Esophagus squamous epithelium (tissue), 5 donors: Measurements from ENCODE around the gene MBNL1. TPM values are rescaled to one million over a fixed set of nuclear protein-coding genes. Genes with fewer than 3 reads are reported as not detected.

Experiments used
- DNase-seq: peaks from one replicate; lab custom pipeline; 2025; lab: John Stamatoyannopoulos, UW
- H3K27ac ChIP-seq, 4 donors: fragments of 200-600 bp; sonication (generic); one replicate each; pipeline ENCODE4 v1.5.1; 2016 to 2019; ENCODE audit warnings: mild to moderate bottlenecking in 1 of 4
- H3K27me3 ChIP-seq, 4 donors: fragments of 200-600 bp; sonication (generic); 1 replicate in 3 of 4; 2 replicates in 1 of 4; pipeline versions ENCODE4 v1.5.1 to v1.6.0; 2017 to 2021; ENCODE audit warnings: antibody characterized with exemption in 1 of 4
- H3K36me3 ChIP-seq, 3 donors: fragments of 200-600 bp; sonication (generic); one replicate each; pipeline ENCODE4 v1.5.1; 2016 to 2019
- H3K4me1 ChIP-seq, 3 donors: fragments of 200-600 bp; sonication (generic); one replicate each; pipeline ENCODE4 v1.5.1; 2017 to 2019
- H3K4me3 ChIP-seq, 4 donors: fragments of 200-600 bp; sonication (generic); 1 replicate in 3 of 4; 2 replicates in 1 of 4; pipeline ENCODE4 v1.5.1; 2016 to 2019; ENCODE audit warnings: mild to moderate bottlenecking in 2 of 4, moderate library complexity in 1 of 4
- H3K9me3 ChIP-seq, 3 donors: fragments of 200-600 bp; sonication (generic); one replicate each; pipeline ENCODE4 v1.5.1; 2016 to 2019
- CTCF ChIP-seq, 6 experiments: fragments of 450-650 bp in 4 of 6; fragments of 200-600 bp in 2 of 6; sonication (generic) in 2 of 6; IDR thresholded peaks; one replicate each; pipeline ENCODE4 v1.5.1; 2016 to 2019; ENCODE audit warnings: antibody characterized with exemption in 6 of 6, mild to moderate bottlenecking in 4 of 6, moderate library complexity in 4 of 6
- POLR2A ChIP-seq, 4 donors: fragments of 450-650 bp; IDR thresholded peaks; one replicate each; pipeline ENCODE4 v1.6.1; 2017; ENCODE audit warnings: antibody characterized with exemption in 4 of 4, mild to moderate bottlenecking in 4 of 4, moderate library complexity in 3 of 4
- WGBS, 2 donors: methylation state at CpG; one replicate each; pipeline ENCODE4 v1.1.5; 2018; 5-methylcytosine and 5-hydroxymethylcytosine counted together
- intact Hi-C: fragments of 100-400 bp; cut with DNase I; formaldehyde crosslinking; loops from one replicate; pipeline ENCODE4 v1.15.0; 2022
- total RNA-seq, 4 donors: library from RNA; depleted of rRNA; stranded (reverse); fragments of >200 nt; gene quantifications; one replicate each; pipeline ENCODE4 v1.1.0, GENCODE V29; 2016
- donor health status: DM: yes; HTN: yes; CAD: no.

MBNL1 gene
- 100 to 1,000 TPM in 3 of 4 donors, 10 to 100 TPM in 1; 94.0 to 318 (median 161) TPM for total RNA-seq

GRCh38 chr3:152268555-152269055 is at the start of gene MBNL1:
MBNL1 (plus strand) TSS chr3:152268929; CDS start chr3:152300194, 31,265 bp downstream.
- no peaks in the 10 kb centered on the region for H3K9me3 ChIP-seq
- peak; percentile 56 for DNase-seq
- no peaks in the 10 kb centered on the region for H3K27me3 ChIP-seq
- peak within 1 kb of the TSS; percentile 63 to 95 (median 80) for H3K4me3 ChIP-seq
- intact Hi-C loops, result no loop called here
- peaks cover 23 to 75% (median 27%) of the 10 kb centered on the region in 3 donors for H3K4me1 ChIP-seq
- H3K27ac ChIP-seq, result peak within 1 kb of the TSS; percentile 94 to 100 (median 99)
- no peaks in the 10 kb centered on the region for H3K36me3 ChIP-seq
- TF ChIP-seq POLR2A (IDR thresholded peaks at IDR 0.05) (peak in 3 of 4 donors; percentile 21 to 62 (median 59)), CTCF (IDR thresholded peaks at IDR 0.05) (peak in 1 of 6 experiments; percentile 5)
- WGBS, 2 donors, result 0 to 2% methylated on average over 4 to 9 of the region's 50 CpGs

GRCh38 chr3:152219216-152219615 is 49.5 kb upstream of the MBNL1 start:
- Histone ChIP-seq H3K4me3 (no peak overlapping the region), H3K4me1 (peaks cover 7 to 18% (median 7%) of the 10 kb centered on the region in 3 donors), H3K27me3 (no peaks in the 10 kb centered on the region), H3K9me3 (no peaks in the 10 kb centered on the region), H3K27ac (peak overlapping the region in 1 of 4 donors; percentile 33), H3K36me3 (no peaks in the 10 kb centered on the region)
- WGBS, 2 donors, result 64 to 66% methylated on average over 3 of the region's 3 CpGs
- no peak for DNase-seq
- no peak for TF ChIP-seq CTCF (IDR thresholded peaks at IDR 0.05)
- TF ChIP-seq POLR2A (IDR thresholded peaks at IDR 0.05), result no peak
- intact Hi-C loops, result no loop called here

GRCh38 chr3:152219769-152220255 is 48.9 kb upstream of the MBNL1 start:
- peaks cover 7 to 18% (median 7%) of the 10 kb centered on the region in 3 donors for H3K4me1 ChIP-seq
- peak overlapping the region in 1 of 4 donors; percentile 33 for H3K27ac ChIP-seq
- no peak for DNase-seq
- H3K4me3 ChIP-seq, result no peak overlapping the region
- intact Hi-C loops, result no loop called here
- H3K36me3 ChIP-seq, result no peaks in the 10 kb centered on the region
- WGBS, 2 donors, result 85 to 88% methylated on average over 2 of the region's 2 CpGs
- H3K9me3 ChIP-seq, result no peaks in the 10 kb centered on the region
- no peaks in the 10 kb centered on the region for H3K27me3 ChIP-seq
- TF ChIP-seq POLR2A (IDR thresholded peaks at IDR 0.05), result no peak
- no peak for TF ChIP-seq CTCF (IDR thresholded peaks at IDR 0.05)

GRCh38 chr3:152222327-152222726 is 46.4 kb upstream of the MBNL1 start:
- 3 to 10% methylated on average over 2 of the region's 2 CpGs for WGBS, 2 donors
- H3K4me1 ChIP-seq, result peaks cover 7 to 18% (median 7%) of the 10 kb centered on the region in 3 donors
- no peaks in the 10 kb centered on the region for H3K27me3 ChIP-seq
- H3K4me3 ChIP-seq, result no peak overlapping the region
- intact Hi-C loops, result no loop called here
- peak overlapping the region in 3 of 4 donors; percentile 11 to 68 (median 49) for H3K27ac ChIP-seq
- no peak for DNase-seq
- H3K9me3 ChIP-seq, result no peaks in the 10 kb centered on the region
- H3K36me3 ChIP-seq, result no peaks in the 10 kb centered on the region
- no peak for TF ChIP-seq CTCF (IDR thresholded peaks at IDR 0.05)
- TF ChIP-seq POLR2A (IDR thresholded peaks at IDR 0.05), result no peak

- no peaks in the 10 kb centered on the region for H3K9me3 ChIP-seq
- H3K4me3 ChIP-seq, result no peak overlapping the region
- 55 to 65% methylated on average over 2 of the region's 2 CpGs for WGBS, 2 donors
- H3K4me1 ChIP-seq, result peaks cover 7 to 18% (median 7%) of the 10 kb centered on the region in 3 donors
- no peak for DNase-seq
- TF ChIP-seq CTCF (IDR thresholded peaks at IDR 0.05) (no peak), POLR2A (IDR thresholded peaks at IDR 0.05) (no peak)
- intact Hi-C loops, result no loop called here
- no peaks in the 10 kb centered on the region for H3K27me3 ChIP-seq
- H3K36me3 ChIP-seq, result no peaks in the 10 kb centered on the region
- no peak overlapping the region for H3K27ac ChIP-seq
These were observed 43.5 kb upstream of the MBNL1 start for GRCh38 chr3:152225201-152225600.
